Osteoblast (primary cell): Measurements from ENCODE around the gene CGREF1. TPM values are rescaled to one million over a fixed set of nuclear protein-coding genes. Genes with fewer than 3 reads are reported as not detected.
A peak's percentile ranks its signal among the peaks of the same experiment; 100 is the strongest.

Experiments
- DNase-seq: peaks from one replicate; pipeline ENCODE4 v3.0.0; 2011; ENCODE audit warnings: low spot score, mixed read lengths; ENCODE audit not compliant: insufficient read length; ENCODE audit errors: missing footprints
- H2AFZ ChIP-seq: 2 replicates; pipeline ENCODE4 v1.6.0; 2011; ENCODE audit warnings: mild to moderate bottlenecking, low read length
- H3K27ac ChIP-seq: 2 replicates; pipeline ENCODE4 v1.5.1; 2011; ENCODE audit warnings: mild to moderate bottlenecking, low read depth, low read length, moderate library complexity
- H3K27me3 ChIP-seq: 2 replicates; pipeline ENCODE4 v1.6.0; 2012; ENCODE audit warnings: mild to moderate bottlenecking, control low read depth, inconsistent platforms, low read length, moderate library complexity; ENCODE audit not compliant: insufficient read depth
- H3K36me3 ChIP-seq: 2 replicates; pipeline ENCODE4 v1.5.1; 2011; ENCODE audit warnings: mild to moderate bottlenecking, low read length, control low read depth, moderate library complexity; ENCODE audit not compliant: insufficient read depth
- H3K4me1 ChIP-seq: 2 replicates; pipeline ENCODE4 v1.5.1; 2011; ENCODE audit warnings: mild to moderate bottlenecking, low read length, control low read depth, moderate library complexity; ENCODE audit not compliant: insufficient read depth
- H3K4me2 ChIP-seq: 2 replicates; pipeline ENCODE4 v1.6.0; 2011; ENCODE audit warnings: mild to moderate bottlenecking, low read length; ENCODE audit not compliant: insufficient read depth
- H3K4me3 ChIP-seq: fragments of 200-600 bp; sonication (generic); 3 replicates; pipeline ENCODE4 v1.5.1; 2012; ENCODE audit warnings: mild to moderate bottlenecking, low read length, inconsistent platforms; ENCODE audit not compliant: insufficient read depth
- H3K79me2 ChIP-seq: 2 replicates; pipeline ENCODE4 v1.6.0; 2012; ENCODE audit warnings: mild to moderate bottlenecking, low read length, control low read depth, inconsistent platforms; ENCODE audit not compliant: insufficient read depth
- H3K9me3 ChIP-seq: 2 replicates; pipeline ENCODE4 v1.5.1; 2011; ENCODE audit warnings: low read depth, low read length, control low read depth
- H4K20me1 ChIP-seq: 2 replicates; pipeline ENCODE4 v1.6.0; 2012; ENCODE audit warnings: mild to moderate bottlenecking, low read length, control low read depth; ENCODE audit not compliant: insufficient read depth
- CTCF ChIP-seq: IDR thresholded peaks from 2 replicates; pipeline ENCODE4 v1.5.1; 2011; ENCODE audit warnings: mild to moderate bottlenecking, low read depth, low read length, moderate library complexity; ENCODE audit errors: extremely low read depth
- total RNA-seq: library from RNA; depleted of rRNA; stranded (reverse); fragments of >200 nt; gene quantifications from 2 replicates; pipeline ENCODE4 v1.2.3, GENCODE V29; 2012

Gene CGREF1
- total RNA-seq, 1 donor, result 14.5 TPM

GRCh38 chr2:27133195-27133875 lies 14.4 kb upstream of the CGREF1 start:
- no peak overlapping the region for H2AFZ ChIP-seq
- DNase-seq, result no peak

GRCh38 chr2:27131429-27131828 lies 12.5 kb upstream of the CGREF1 start:
- no peak for DNase-seq
- peaks cover 32% of the 10 kb centered on the region for H3K36me3 ChIP-seq
- H3K27me3 ChIP-seq, result no peaks in the 10 kb centered on the region
- H3K9me3 ChIP-seq, result no peaks in the 10 kb centered on the region
- no peak overlapping the region for H3K4me2 ChIP-seq
- H3K27ac ChIP-seq, result no peak overlapping the region
- H3K4me1 ChIP-seq, result peaks cover 8% of the 10 kb centered on the region
- no peak overlapping the region for H3K4me3 ChIP-seq
- H4K20me1 ChIP-seq, result peaks cover 26% of the 10 kb centered on the region
- no peak overlapping the region for H2AFZ ChIP-seq
- TF ChIP-seq CTCF, result no peak
- H3K79me2 ChIP-seq, result peaks cover 22% of the 10 kb centered on the region

More at GRCh38 chr2:27133195-27133875, 14.4 kb upstream of the CGREF1 start:
- Histone ChIP-seq H3K79me2 (peaks cover 22% of the 10 kb centered on the region), H3K27ac (peak overlapping the region; percentile 11), H3K9me3 (no peaks in the 10 kb centered on the region), H3K36me3 (peaks cover 32% of the 10 kb centered on the region), H3K4me1 (peaks cover 8% of the 10 kb centered on the region), H4K20me1 (peaks cover 26% of the 10 kb centered on the region), H3K4me3 (peak overlapping the region; percentile 99), H3K27me3 (no peaks in the 10 kb centered on the region), H3K4me2 (peak overlapping the region; percentile 88)
- no peak for TF ChIP-seq CTCF

DNA sequence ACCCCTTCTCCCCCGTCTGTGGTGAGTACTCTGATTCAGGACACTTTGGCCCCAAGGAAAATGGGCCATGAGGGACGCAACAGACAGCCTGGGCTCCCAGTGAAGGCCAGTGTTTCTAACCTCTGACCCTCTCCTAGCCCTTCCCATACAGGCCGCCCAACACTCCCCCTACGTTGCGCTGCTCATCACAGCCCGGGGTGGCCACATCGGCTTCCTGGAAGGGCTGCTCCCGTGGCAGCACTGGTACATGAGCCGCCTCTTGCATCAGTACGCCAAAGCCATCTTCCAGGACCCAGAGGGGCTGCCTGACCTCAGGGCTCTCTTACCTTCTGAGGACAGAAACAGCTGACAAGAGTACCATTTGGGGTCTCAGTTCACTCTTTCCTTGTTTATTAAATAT lies 11.5 kb upstream of the CGREF1 start:
- no peak for DNase-seq
- H3K4me1 ChIP-seq, result peaks cover 8% of the 10 kb centered on the region

More for the DNA sequence above, 11.5 kb upstream of the CGREF1 start:
- TF ChIP-seq CTCF, result no peak
- no peak overlapping the region for H2AFZ ChIP-seq
- peaks cover 22% of the 10 kb centered on the region for H3K79me2 ChIP-seq
- peaks cover 26% of the 10 kb centered on the region for H4K20me1 ChIP-seq
- no peak overlapping the region for H3K4me2 ChIP-seq
- no peak overlapping the region for H3K27ac ChIP-seq
- H3K4me3 ChIP-seq, result no peak overlapping the region
- H3K36me3 ChIP-seq, result peaks cover 32% of the 10 kb centered on the region
- H3K9me3 ChIP-seq, result no peaks in the 10 kb centered on the region
- no peaks in the 10 kb centered on the region for H3K27me3 ChIP-seq
